CD14-positive monocyte (primary cell): Measurements from ENCODE around the gene FTH1. TPM values are rescaled to one million over a fixed set of nuclear protein-coding genes. Genes with fewer than 3 reads are reported as not detected.

Source experiments
- DNase-seq, 3 donors: peaks; one replicate each; pipeline ENCODE4 v3.0.0-alpha.2; 2011 to 2022
- H2AFZ ChIP-seq: 2 replicates; pipeline ENCODE4 v1.6.0; 2012; ENCODE audit warnings: mild to moderate bottlenecking, low read depth, low read length, inconsistent platforms; ENCODE audit not compliant: insufficient read depth, poor library complexity, severe bottlenecking
- H3K27ac ChIP-seq, 2 donors: 1 replicate in 1 of 2; 2 replicates in 1 of 2; pipeline ENCODE4 v1.5.1; 2012 to 2013; ENCODE audit warnings: low read length in 2 of 2, control low read depth in 1 of 2, inconsistent platforms in 1 of 2, low read depth in 1 of 2, mild to moderate bottlenecking in 1 of 2
- H3K27me3 ChIP-seq, 2 donors: one replicate each; pipeline versions ENCODE4 v1.6.0 to v1.6.1; 2011 to 2013; ENCODE audit warnings: low read length in 2 of 2; ENCODE audit not compliant: control insufficient read depth in 2 of 2, insufficient read depth in 2 of 2
- H3K36me3 ChIP-seq, 2 donors: replicated peaks in 1 of 2; 1 replicate in 1 of 2; 2 replicates in 1 of 2; pipeline versions ENCODE4 v1.5.1 to v1.6.1; 2012 to 2013; ENCODE audit warnings: low read length in 2 of 2, control low read depth in 1 of 2, inconsistent platforms in 1 of 2, mild to moderate bottlenecking in 1 of 2; ENCODE audit not compliant: insufficient read depth in 2 of 2, control insufficient read depth in 1 of 2
- H3K4me1 ChIP-seq, 2 donors: 1 replicate in 1 of 2; 2 replicates in 1 of 2; pipeline versions ENCODE4 v1.5.1 to v1.6.1; 2012 to 2013; ENCODE audit warnings: low read length in 2 of 2, control low read depth in 1 of 2, inconsistent platforms in 1 of 2, mild to moderate bottlenecking in 1 of 2, moderate library complexity in 1 of 2; ENCODE audit not compliant: insufficient read depth in 2 of 2, control insufficient read depth in 1 of 2
- H3K4me2 ChIP-seq: replicated peaks from 2 replicates; pipeline ENCODE3; 2012; ENCODE audit warnings: low read length, moderate library complexity, mild to moderate bottlenecking; ENCODE audit not compliant: poor library complexity, severe bottlenecking; ENCODE audit errors: extremely low read depth
- H3K4me3 ChIP-seq, 3 experiments: fragments of 200-600 bp in 1 of 3; sonication (generic) in 1 of 3; replicated peaks in 1 of 3; 1 replicate in 2 of 3; 2 replicates in 1 of 3; pipeline ENCODE4 v1.5.1; 2011 to 2013; ENCODE audit warnings: low read length in 3 of 3, mild to moderate bottlenecking in 3 of 3, control low read depth in 2 of 3, low read depth in 2 of 3, inconsistent platforms in 1 of 3, moderate library complexity in 1 of 3
- H3K79me2 ChIP-seq: 2 replicates; pipeline ENCODE4 v1.6.0; 2012; ENCODE audit warnings: mild to moderate bottlenecking, control low read depth, inconsistent platforms, low read length, moderate library complexity; ENCODE audit not compliant: insufficient read depth
- H3K9ac ChIP-seq: 2 replicates; pipeline ENCODE4 v1.6.0; 2017; ENCODE audit warnings: low read length, mild to moderate bottlenecking; ENCODE audit not compliant: insufficient read depth, poor library complexity, severe bottlenecking
- H3K9me3 ChIP-seq, 2 donors: replicated peaks in 1 of 2; 1 replicate in 1 of 2; 2 replicates in 1 of 2; pipeline versions ENCODE4 v1.5.1 to v1.6.1; 2012 to 2013; ENCODE audit warnings: low read length in 2 of 2, control low read depth in 1 of 2; ENCODE audit not compliant: control insufficient read depth in 1 of 2, insufficient read depth in 1 of 2
- H4K20me1 ChIP-seq: 2 replicates; pipeline ENCODE4 v1.6.0; 2012; ENCODE audit warnings: mild to moderate bottlenecking, low read length, control low read depth, moderate library complexity; ENCODE audit not compliant: insufficient read depth
- H3K27ac Mint-ChIP-seq, 7 donors: one replicate each; pipeline ENCODE4 v1.8.0; 2020; ENCODE audit warnings: mild to moderate bottlenecking in 7 of 7, mixed read lengths in 7 of 7, moderate library complexity in 6 of 7, inconsistent platforms in 2 of 7
- H3K27me3 Mint-ChIP-seq, 3 donors: one replicate each; pipeline ENCODE4 v1.8.0; 2021 to 2022; ENCODE audit warnings: low read depth in 3 of 3, mild to moderate bottlenecking in 3 of 3, mixed read lengths in 3 of 3, moderate library complexity in 3 of 3, inconsistent platforms in 1 of 3
- H3K36me3 Mint-ChIP-seq, 2 donors: one replicate each; pipeline ENCODE4 v1.8.0; 2020; ENCODE audit warnings: mixed read lengths in 2 of 2, inconsistent platforms in 1 of 2, mild to moderate bottlenecking in 1 of 2
- H3K4me1 Mint-ChIP-seq: one replicate; pipeline ENCODE4 v1.8.0; 2020; ENCODE audit warnings: mild to moderate bottlenecking, mixed read lengths
- H3K4me3 Mint-ChIP-seq, 2 donors: one replicate each; pipeline ENCODE4 v1.8.0; 2020; ENCODE audit warnings: mild to moderate bottlenecking in 2 of 2, mixed read lengths in 2 of 2, moderate library complexity in 1 of 2
- H3K9me3 Mint-ChIP-seq, 7 donors: one replicate each; pipeline ENCODE4 v1.8.0; 2020 to 2022; ENCODE audit warnings: mixed read lengths in 7 of 7, mild to moderate bottlenecking in 6 of 7, moderate library complexity in 6 of 7, inconsistent platforms in 2 of 7
- CTCF ChIP-seq: fragments of 200-600 bp; IDR thresholded peaks from one replicate; pipeline ENCODE4 v1.8.0; 2022; ENCODE audit warnings: antibody characterized with exemption, mild to moderate bottlenecking
- WGBS: methylation state at CpG from one replicate; pipeline ENCODE4 v1.1.5; 2013; ENCODE audit warnings: missing lambda C conversion rate; ENCODE audit not compliant: insufficient coverage; 5-methylcytosine and 5-hydroxymethylcytosine counted together
- intact Hi-C, 2 donors: fragments of 100-400 bp; cut with micrococcal nuclease; formaldehyde crosslinking; loops; one replicate each; pipeline versions ENCODE4 v1.15.0 to v1.15.1; 2023
- polyA plus RNA-seq, 3 donors: library from polyadenylated mRNA; depleted of rRNA in 1 of 3; unstranded in 2 of 3; stranded (reverse) in 1 of 3; fragments of 300-500 nt in 2 of 3; fragments of >200 nt in 1 of 3; fragmentation: Illumina TruSeq in 2 of 3; gene quantifications; 1 replicate in 2 of 3; 2 replicates in 1 of 3; pipeline ENCODE4 v1.2.3, GENCODE V29; 2012 to 2021

Gene FTH1
- polyA plus RNA-seq, 3 donors = 8,968 to 15,394 (median 11,239) TPM

GRCh38 chr11:61973476-61974162, 6.2 kb upstream of the FTH1 start:
- Histone ChIP-seq H2AFZ (no peak overlapping the region), H3K4me3 (peak overlapping the region in 1 of 3 experiments; percentile 61), H3K27ac (peak overlapping the region; percentile 94 to 95), H3K27me3 (no peaks in the 10 kb centered on the region), H4K20me1 (no peaks in the 10 kb centered on the region), H3K9ac (peak overlapping the region; percentile 78), H3K4me1 (peaks cover 60 to 68% of the 10 kb centered on the region in 2 donors), H3K4me2 (peak overlapping the region; percentile 89), H3K79me2 (peaks cover 19% of the 10 kb centered on the region), H3K36me3 (no peaks in the 10 kb centered on the region), H3K9me3 (no peaks in the 10 kb centered on the region)
- H3K27me3 Mint-ChIP-seq = peaks cover 4 to 9% (median 7%) of the 10 kb centered on the region in 3 donors
- DNase-seq = peak in 2 of 3 donors; percentile 48 to 55
- H3K4me3 Mint-ChIP-seq = peak overlapping the region; percentile 17 to 74
- peaks cover 0 to 2% (median 0%) of the 10 kb centered on the region in 7 donors for H3K9me3 Mint-ChIP-seq
- intact Hi-C loops = loop anchor here (2.0 to 5.0 kb wide), 2 partner anchors 59 to 569 kb away; no protein-coding TSS in a partner anchor
- peaks cover 71% of the 10 kb centered on the region for H3K4me1 Mint-ChIP-seq
- peak overlapping the region; percentile 98 to 100 (median 99) for H3K27ac Mint-ChIP-seq
- peaks cover 20 to 26% of the 10 kb centered on the region in 2 donors for H3K36me3 Mint-ChIP-seq
- TF ChIP-seq CTCF = no peak
- 80% methylated on average over 9 of the region's 10 CpGs for WGBS

GRCh38 chr11:61972672-61973475, 5.4 kb upstream of the FTH1 start:
- 55% methylated on average over 10 of the region's 11 CpGs for WGBS
- Histone ChIP-seq H3K27ac (peak overlapping the region; percentile 94 to 95), H4K20me1 (peaks cover 5% of the 10 kb centered on the region), H3K9me3 (no peaks in the 10 kb centered on the region), H3K36me3 (no peaks in the 10 kb centered on the region), H3K9ac (peak overlapping the region; percentile 78), H3K4me2 (peak overlapping the region; percentile 89), H3K79me2 (peaks cover 27% of the 10 kb centered on the region), H3K4me1 (peaks cover 62 to 71% of the 10 kb centered on the region in 2 donors), H3K4me3 (peak overlapping the region; percentile 12 to 61 (median 28)), H3K27me3 (no peaks in the 10 kb centered on the region), H2AFZ (no peak overlapping the region)
- Mint-ChIP-seq H3K4me3 (peak overlapping the region; percentile 65 to 79), H3K9me3 (peaks cover 0 to 2% (median 0%) of the 10 kb centered on the region in 7 donors), H3K27me3 (peaks cover 4 to 12% (median 7%) of the 10 kb centered on the region in 3 donors), H3K36me3 (peaks cover 23 to 27% of the 10 kb centered on the region in 2 donors), H3K27ac (peak overlapping the region; percentile 98 to 100 (median 99)), H3K4me1 (peaks cover 72% of the 10 kb centered on the region)
- TF ChIP-seq CTCF = no peak
- intact Hi-C loops = loop anchor here (1.0 to 5.0 kb wide), 3 partner anchors 52 to 569 kb away; no protein-coding TSS in a partner anchor
- peak; percentile 84 to 97 (median 96) for DNase-seq
